AG04450 (cell line): ENCODE results near the gene ZMYND8. TPM values are rescaled to one million over a fixed set of nuclear protein-coding genes. Genes with fewer than 3 reads are reported as not detected.
"Not testable (repeated sequence)": the region's sequence is repeated elsewhere in the genome, so short reads cannot be mapped to it uniquely, and the experiment has no call there.

Experiments used
- CTCF ChIA-PET: fragments of 300-600, 350-600 bp; formaldehyde crosslinking; extraction: SDS; loops from one replicate; lab custom pipeline; 2022; ENCODE audit warnings: antibody characterized with exemption, inconsistent platforms; lab: Charles Lee
- POLR2A ChIA-PET: fragments of 350-600 bp; formaldehyde crosslinking; extraction: SDS; loops from one replicate; lab custom pipeline; 2021; ENCODE audit warnings: antibody characterized with exemption, inconsistent platforms; lab: Yijun Ruan, JAX
- DNase-seq: peaks from one replicate; pipeline ENCODE4 v3.0.0-alpha.2; 2011; ENCODE audit warnings: low read depth, low spot score
- H3K27ac ChIP-seq: one replicate; pipeline ENCODE4 v1.5.1; 2012; ENCODE audit warnings: low read depth, low read length, control low read depth
- H3K27me3 ChIP-seq: one replicate; pipeline ENCODE4 v1.6.0; 2012; ENCODE audit warnings: low read length; ENCODE audit not compliant: control insufficient read depth, insufficient read depth
- H3K4me3 ChIP-seq: 2 replicates; pipeline ENCODE4 v1.5.1; 2011; ENCODE audit warnings: mild to moderate bottlenecking, low read depth, low read length, control low read depth
- H3K9me3 ChIP-seq: 2 replicates; pipeline ENCODE4 v1.5.1; 2012; ENCODE audit warnings: low read length; ENCODE audit not compliant: control insufficient read depth, insufficient read depth
- CTCF ChIP-seq: IDR thresholded peaks from 2 replicates; pipeline ENCODE4 v1.5.1; 2011; ENCODE audit warnings: low read depth, low read length, control low read depth, inconsistent platforms
- polyA plus RNA-seq: library from polyadenylated mRNA; depleted of rRNA; stranded (reverse); fragments of >200 nt; gene quantifications from 2 replicates; pipeline ENCODE4 v1.2.3, GENCODE V29; 2011

Gene ZMYND8
- polyA plus RNA-seq, 1 experiment, result 23.1 TPM

GRCh38 chr20:47310729-47311128, 45.8 kb downstream of the ZMYND8 start:
- ChIA-PET CTCF (interaction anchor here (0.6 kb wide), 1 partner anchor 45 kb away, joined by 5 read pairs; no protein-coding TSS in a partner anchor), POLR2A (no interaction called here)
- Histone ChIP-seq H3K27ac (no peak overlapping the region), H3K27me3 (no peaks in the 10 kb centered on the region), H3K4me3 (no peak overlapping the region), H3K9me3 (no peaks in the 10 kb centered on the region)
- no peak for DNase-seq
- TF ChIP-seq CTCF, result no peak

GRCh38 chr20:47309806-47310426, 46.6 kb downstream of the ZMYND8 start:
- ChIA-PET POLR2A (no interaction called here), CTCF (interaction anchor here (0.6 kb wide), 1 partner anchor 72 kb away, joined by 11 read pairs; no protein-coding TSS in a partner anchor)
- H3K9me3 ChIP-seq, result no peaks in the 10 kb centered on the region
- DNase-seq, result no peak
- no peak for TF ChIP-seq CTCF
- no peaks in the 10 kb centered on the region for H3K27me3 ChIP-seq
- no peak overlapping the region for H3K27ac ChIP-seq
- no peak overlapping the region for H3K4me3 ChIP-seq

GRCh38 chr20:47309394-47309793, 47.1 kb downstream of the ZMYND8 start:
- ChIA-PET CTCF (no interaction called here), POLR2A (no interaction called here)
- DNase-seq, result no peak
- Histone ChIP-seq H3K27me3 (no peaks in the 10 kb centered on the region), H3K4me3 (no peak overlapping the region), H3K27ac (no peak overlapping the region), H3K9me3 (no peaks in the 10 kb centered on the region)
- no peak for TF ChIP-seq CTCF

GRCh38 chr20:47307569-47307968, 48.9 kb downstream of the ZMYND8 start:
- POLR2A ChIA-PET, H3K27me3 ChIP-seq, H3K9me3 ChIP-seq, DNase-seq, H3K4me3 ChIP-seq, H3K27ac ChIP-seq: not testable (repeated sequence)
- CTCF ChIA-PET, result interaction anchor here (1.0 to 1.7 kb wide), 2 partner anchors 67 to 76 kb away, joined by 5 to 8 read pairs; no protein-coding TSS in a partner anchor

GRCh38 chr20:47306755-47307370, 49.6 kb downstream of the ZMYND8 start:
- DNase-seq, result no peak
- no peaks in the 10 kb centered on the region for H3K9me3 ChIP-seq
- H3K4me3 ChIP-seq, result no peak overlapping the region
- CTCF ChIA-PET, result interaction anchor here (0.8 to 1.6 kb wide), 2 partner anchors 34 to 77 kb away, joined by 3 to 6 read pairs; no protein-coding TSS in a partner anchor
- no peak overlapping the region for H3K27ac ChIP-seq
- POLR2A ChIA-PET, result no interaction called here
- no peak for TF ChIP-seq CTCF
- H3K27me3 ChIP-seq, result no peaks in the 10 kb centered on the region
